LNCAP (cell line): ENCODE results near the gene ORM1.

Source experiments
- TF ChIP-seq, protein P1 (sequence below): fragments of 450-650 bp; IDR thresholded peaks from 2 replicates; pipeline ENCODE4 v1.5.1; 2017; ENCODE audit warnings: mild to moderate bottlenecking

The ORM1 gene

DNA sequence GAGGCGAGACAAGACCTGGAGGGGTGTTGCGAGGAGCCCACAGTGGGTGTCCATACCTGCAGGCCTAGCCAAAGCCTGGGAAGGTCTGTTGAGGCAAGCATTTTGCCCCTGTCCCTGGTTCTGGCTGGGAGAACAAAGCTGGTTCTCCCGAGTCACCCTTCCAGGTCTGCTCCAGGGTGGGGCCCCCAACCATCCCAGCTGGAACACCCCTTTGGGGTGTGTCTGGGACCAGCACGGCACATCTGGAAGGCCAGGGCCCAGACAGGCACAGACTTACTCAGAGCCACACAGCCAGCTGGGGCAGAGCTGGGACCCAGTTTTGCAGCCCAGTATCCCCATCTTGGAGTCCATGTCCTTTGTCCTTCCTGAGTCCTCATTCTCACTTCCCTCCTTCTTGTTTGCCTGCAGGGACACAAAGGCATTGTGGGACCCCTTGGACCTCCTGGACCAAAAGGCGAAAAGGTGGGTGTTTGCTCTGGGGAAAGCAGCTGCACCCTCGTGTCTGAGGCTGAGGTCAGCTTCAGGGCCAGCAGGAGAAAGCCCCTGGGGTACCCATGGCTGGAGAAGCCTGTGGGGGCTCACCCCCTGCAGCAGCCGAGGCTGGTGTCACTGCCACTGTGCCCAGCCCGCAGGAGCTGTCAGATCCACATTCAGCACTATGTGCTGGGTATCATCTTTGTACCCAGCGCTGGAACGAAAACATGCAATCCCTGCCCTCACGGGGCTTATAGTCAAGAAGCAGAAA lies 38.4 kb upstream of the ORM1 start:
- TF ChIP-seq, protein P1, sequence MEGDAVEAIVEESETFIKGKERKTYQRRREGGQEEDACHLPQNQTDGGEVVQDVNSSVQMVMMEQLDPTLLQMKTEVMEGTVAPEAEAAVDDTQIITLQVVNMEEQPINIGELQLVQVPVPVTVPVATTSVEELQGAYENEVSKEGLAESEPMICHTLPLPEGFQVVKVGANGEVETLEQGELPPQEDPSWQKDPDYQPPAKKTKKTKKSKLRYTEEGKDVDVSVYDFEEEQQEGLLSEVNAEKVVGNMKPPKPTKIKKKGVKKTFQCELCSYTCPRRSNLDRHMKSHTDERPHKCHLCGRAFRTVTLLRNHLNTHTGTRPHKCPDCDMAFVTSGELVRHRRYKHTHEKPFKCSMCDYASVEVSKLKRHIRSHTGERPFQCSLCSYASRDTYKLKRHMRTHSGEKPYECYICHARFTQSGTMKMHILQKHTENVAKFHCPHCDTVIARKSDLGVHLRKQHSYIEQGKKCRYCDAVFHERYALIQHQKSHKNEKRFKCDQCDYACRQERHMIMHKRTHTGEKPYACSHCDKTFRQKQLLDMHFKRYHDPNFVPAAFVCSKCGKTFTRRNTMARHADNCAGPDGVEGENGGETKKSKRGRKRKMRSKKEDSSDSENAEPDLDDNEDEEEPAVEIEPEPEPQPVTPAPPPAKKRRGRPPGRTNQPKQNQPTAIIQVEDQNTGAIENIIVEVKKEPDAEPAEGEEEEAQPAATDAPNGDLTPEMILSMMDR: no peak

DNA sequence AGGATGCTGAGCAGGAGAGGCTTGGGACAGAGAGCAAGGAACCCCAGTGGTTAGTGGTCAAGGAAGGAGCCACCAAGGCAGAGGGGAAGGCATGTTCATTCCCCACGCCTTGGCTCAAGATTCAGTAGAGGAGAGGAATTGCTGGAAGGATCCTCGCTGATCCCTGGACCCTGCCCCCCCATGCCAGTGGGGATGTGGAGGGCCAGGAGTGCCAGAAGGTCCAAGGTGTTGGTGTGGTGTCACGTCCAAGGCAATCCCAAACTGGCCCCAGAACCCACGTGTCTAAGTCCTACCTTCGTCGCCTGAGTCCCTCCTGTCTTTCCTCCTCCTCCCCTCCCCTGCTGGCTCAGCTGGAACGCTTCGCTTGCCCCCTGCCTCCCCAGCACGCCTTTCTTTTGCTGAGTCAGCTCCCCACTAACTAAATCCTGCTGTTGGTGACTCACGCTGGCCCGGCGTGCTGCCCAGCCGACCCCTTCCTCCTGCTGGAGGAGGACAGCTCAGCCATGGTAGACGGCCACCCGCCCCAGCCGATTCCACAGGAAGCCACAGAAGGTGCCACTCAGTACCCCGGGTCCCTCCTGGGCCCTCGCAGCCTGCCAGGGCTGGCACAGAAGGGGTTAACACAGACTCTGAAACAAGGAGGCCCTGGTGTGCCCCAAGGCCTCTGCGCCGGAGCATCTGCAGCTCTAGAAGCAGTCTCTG lies 37.6 kb upstream of the ORM1 start:
- TF ChIP-seq, protein P1: no peak

DNA sequence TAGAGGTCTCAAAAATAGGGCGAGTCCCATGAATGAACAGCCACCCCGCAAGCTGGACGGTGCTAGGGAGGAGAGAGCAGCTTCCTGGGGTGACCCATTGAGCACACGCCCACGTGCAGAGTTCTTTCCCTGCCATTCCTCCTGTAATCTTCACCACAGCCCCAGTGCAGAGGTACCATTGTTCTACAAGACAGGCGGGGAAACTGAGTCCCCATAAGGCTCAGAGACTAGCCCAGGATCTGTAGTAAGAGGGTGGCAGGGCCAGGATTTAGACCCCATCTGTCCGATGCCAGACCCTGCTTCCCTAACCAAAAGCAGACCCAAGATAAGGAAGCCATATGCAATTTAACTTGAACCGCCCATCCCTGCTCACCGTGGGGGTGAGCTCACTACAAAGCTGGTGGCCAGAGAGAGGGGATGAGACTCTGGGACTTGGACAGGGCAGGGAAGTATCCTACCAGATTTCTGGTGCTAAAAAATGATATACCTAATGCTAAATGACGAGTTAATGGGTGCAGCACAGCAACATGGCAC lies 36.7 kb upstream of the ORM1 start:
- TF ChIP-seq, protein P1: no peak

DNA sequence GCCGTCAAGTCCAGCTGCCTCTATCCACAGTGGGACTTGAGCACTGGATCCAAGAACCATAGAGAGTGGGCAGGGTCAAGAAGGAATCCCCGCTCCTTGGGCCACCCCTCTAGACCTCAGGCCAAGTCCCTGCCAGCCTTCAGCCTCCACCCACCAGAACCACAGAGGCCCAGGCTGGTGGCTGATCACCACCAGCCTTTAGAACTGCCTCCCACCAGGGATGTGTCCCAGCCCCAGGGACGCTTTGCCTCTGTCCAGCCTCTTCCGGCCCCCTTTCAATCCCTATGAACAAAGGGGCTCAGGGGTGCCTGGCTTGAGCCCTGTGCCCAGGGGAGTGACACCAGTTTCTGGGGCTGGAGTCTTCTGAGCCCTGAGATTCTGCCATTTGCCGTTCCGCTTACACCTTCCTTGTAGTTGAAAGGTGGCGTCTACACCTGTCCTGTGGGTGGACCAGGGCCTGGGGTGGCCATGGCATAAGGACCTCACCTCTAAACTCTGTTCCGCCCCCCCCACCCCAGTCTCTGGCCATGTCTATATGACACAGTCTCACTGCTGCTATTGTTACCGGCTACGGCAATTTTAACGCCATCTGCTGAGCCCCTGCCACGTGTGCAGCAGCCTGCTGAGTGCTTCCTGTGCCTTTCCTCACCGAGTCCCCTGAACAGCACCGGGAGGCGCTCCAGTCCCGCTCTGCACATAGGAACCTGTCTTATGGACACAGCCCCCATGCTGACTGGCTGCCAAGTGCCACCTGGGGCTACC lies 35.7 kb upstream of the ORM1 start:
- TF ChIP-seq, protein P1: no peak

DNA sequence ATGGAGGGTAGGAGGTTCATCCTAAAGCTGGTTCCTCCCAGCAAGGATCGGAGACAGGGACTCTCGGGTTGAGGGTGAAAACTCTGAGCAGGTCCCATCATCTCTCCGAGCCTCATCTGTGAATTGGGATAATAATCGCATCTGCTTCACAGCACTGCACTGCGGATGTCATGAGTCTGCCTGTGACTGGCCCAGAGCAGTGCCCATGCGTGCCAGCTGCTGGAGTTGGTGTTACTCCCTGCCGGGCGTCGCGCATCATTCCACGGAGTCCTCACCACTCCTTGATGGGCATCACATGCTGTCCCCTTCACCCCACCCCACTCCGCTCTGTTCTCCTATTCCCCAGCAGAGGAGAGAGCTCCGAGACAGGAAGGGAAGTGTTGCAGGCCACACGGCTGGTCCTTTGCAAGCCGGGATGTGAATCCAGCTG lies 35.1 kb upstream of the ORM1 start:
- TF ChIP-seq, protein P1: no peak

DNA sequence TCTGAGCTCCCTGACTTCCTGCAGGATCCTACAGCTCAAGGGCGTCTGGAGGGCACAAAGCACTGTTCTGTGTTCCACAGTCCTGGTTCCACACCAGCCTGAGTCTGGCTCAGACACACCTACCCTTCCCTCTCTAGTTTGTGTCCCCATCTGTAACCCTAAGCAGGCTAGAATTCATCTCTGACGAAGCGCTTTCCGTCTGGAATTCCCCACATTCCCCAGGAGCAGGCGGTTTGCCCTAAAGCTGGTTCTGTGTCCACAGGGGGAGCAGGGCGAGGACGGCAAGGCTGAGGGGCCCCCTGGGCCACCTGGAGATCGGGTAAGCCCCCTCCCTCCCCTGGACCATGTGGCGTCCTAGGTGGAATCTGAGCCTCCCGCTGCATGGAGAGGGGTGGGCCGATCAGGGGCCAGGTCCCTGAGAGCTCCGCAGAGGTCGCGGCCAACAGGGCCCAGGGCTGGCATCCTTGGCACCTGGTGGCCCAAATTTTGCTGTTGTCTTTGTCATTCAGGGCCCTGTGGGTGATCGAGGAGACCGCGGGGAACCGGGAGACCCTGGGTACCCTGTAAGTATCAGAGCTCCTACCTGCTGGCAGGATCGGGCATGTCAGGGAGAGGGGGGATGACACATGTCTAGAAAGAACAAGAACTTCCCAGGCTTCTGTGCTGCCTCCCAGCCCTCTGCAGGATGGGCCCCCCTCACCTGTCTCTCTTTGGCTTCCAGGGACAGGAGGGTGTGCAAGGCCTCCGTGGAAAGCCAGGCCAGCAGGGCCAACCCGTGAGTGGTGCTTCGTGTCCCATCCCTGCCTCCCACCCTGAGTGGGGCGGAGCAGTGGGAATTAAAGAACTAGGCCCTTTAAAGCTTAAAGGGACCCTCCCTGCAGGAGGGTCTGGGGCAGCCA lies 34.5 kb upstream of the ORM1 start:
- TF ChIP-seq, protein P1: no peak
